ENCODE data around the gene WSB2.

DNA sequence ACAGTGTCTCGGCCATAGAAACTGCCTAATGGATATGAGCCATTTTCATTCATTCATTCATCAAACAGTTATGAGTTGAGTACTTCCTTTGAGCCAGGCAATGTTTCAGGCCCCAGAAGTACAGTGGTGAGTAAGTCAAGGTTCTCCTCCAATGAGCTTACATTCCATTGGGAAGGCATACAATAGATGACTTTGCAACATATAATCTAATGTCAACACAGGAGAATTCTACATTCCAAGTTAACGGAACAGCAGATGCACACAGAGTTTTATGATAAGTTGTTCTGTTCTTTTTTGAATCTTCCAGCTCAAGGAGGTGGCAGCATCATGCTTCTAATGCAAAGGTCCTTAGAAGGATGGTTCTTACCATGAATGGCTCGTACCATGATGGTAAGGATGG is 47.7 kb downstream of the WSB2 start:
- TF ChIP-seq EZH2 (IDR thresholded peaks at IDR 0.05; ENCODE audit: low read length) (no peak), CTCF (optimal IDR thresholded peaks at IDR 0.05 in 1 of 3, IDR thresholded peaks at IDR 0.05 in 1 of 3, conservative IDR thresholded peaks at IDR 0.05 in 1 of 3; ENCODE audit: extremely low read depth in 1 of 3, insufficient read depth in 2 of 3, low read length in 3 of 3) (no peak)
